HepG2 (cell line): ENCODE measurements around the gene EZH1. TPM values are rescaled to one million over a fixed set of nuclear protein-coding genes. Genes with fewer than 3 reads are reported as not detected.

Source experiments
- ATAC-seq: fragments of 200-7000 bp; cut with Tn5 transposase; 3 replicates; pipeline ENCODE4 v1.9.1; 2020; ENCODE audit warnings: mild to moderate bottlenecking, moderate library complexity
- BruUV-seq: library from RNA; stranded (reverse); fragments of 400-500 nt; replicated peaks from 2 replicates; lab custom pipeline; 2021; lab: Mats Ljungman, UMichigan
- CTCF ChIA-PET: fragments of 300-600 bp; formaldehyde crosslinking; extraction: SDS; loops from one replicate; lab custom pipeline; 2021; ENCODE audit warnings: low total read pairs, inconsistent platforms, low intra/inter-chr PET ratio; lab: Yijun Ruan, JAX
- POLR2A ChIA-PET: fragments of 350-600 bp; sonication (Branson Sonifier 250); formaldehyde crosslinking; loops from one replicate; lab custom pipeline; 2020; ENCODE audit warnings: antibody characterized with exemption, inconsistent platforms; lab: Yijun Ruan, JAX
- DNase-seq: peaks from one replicate; pipeline ENCODE4 v3.0.0-alpha.2; 2015; ENCODE audit warnings: low spot score
- FAIRE-seq: peaks from 3 replicates; lab custom pipeline; 2011; peaks lifted over from hg19 to GRCh38; lab: Jason Lieb, UNC
- H2AFZ ChIP-seq: one replicate; pipeline ENCODE4 v1.6.1; 2011; ENCODE audit warnings: low read length, inconsistent platforms
- H3K27ac ChIP-seq: fragments of 300-600 bp; 3 replicates; pipeline ENCODE4 v1.8.0; 2011; ENCODE audit warnings: mixed run types, mild to moderate bottlenecking, mixed read lengths, low read length, inconsistent platforms; ENCODE audit not compliant: insufficient read depth; ENCODE audit errors: extremely low read length
- H3K27me3 ChIP-seq, 2 experiments: fragments of 200-600 bp in 1 of 2; 2 replicates in 1 of 2; 3 replicates in 1 of 2; pipeline versions ENCODE4 v1.6.0 to v1.8.0; 2011; ENCODE audit warnings: low read length in 2 of 2, mild to moderate bottlenecking in 2 of 2, moderate library complexity in 2 of 2, inconsistent platforms in 1 of 2; ENCODE audit not compliant: insufficient read depth in 2 of 2, control insufficient read depth in 1 of 2
- H3K36me3 ChIP-seq, 2 experiments: fragments of 200-600 bp in 1 of 2; replicated peaks in 1 of 2; 2 replicates in 1 of 2; 3 replicates in 1 of 2; pipeline versions ENCODE4 v1.5.1 to v1.8.0; 2011; ENCODE audit warnings: low read length in 2 of 2, inconsistent platforms in 1 of 2; ENCODE audit not compliant: insufficient read depth in 2 of 2, control insufficient read depth in 1 of 2
- H3K4me1 ChIP-seq: 2 replicates; pipeline ENCODE4 v1.5.1; 2012; ENCODE audit warnings: low read length, inconsistent platforms; ENCODE audit not compliant: insufficient read depth
- H3K4me2 ChIP-seq: 2 replicates; pipeline ENCODE4 v1.6.0; 2011; ENCODE audit warnings: low read depth, low read length, inconsistent platforms
- H3K4me3 ChIP-seq, 3 experiments: fragments of 200-600 bp in 1 of 3; sonication (generic), shearing (Covaris generic) in 1 of 3; replicated peaks in 1 of 3; 2 replicates each; pipeline ENCODE4 v1.5.1; 2011 to 2016; ENCODE audit warnings: low read length in 3 of 3, inconsistent platforms in 2 of 3, low read depth in 2 of 3, mild to moderate bottlenecking in 2 of 3, control low read depth in 1 of 3, mixed read lengths in 1 of 3; ENCODE audit not compliant: insufficient read depth in 1 of 3
- H3K79me2 ChIP-seq: one replicate; pipeline ENCODE4 v1.6.1; 2011; ENCODE audit warnings: low read length, inconsistent platforms; ENCODE audit not compliant: insufficient read depth
- H3K9ac ChIP-seq: 2 replicates; pipeline ENCODE4 v1.6.0; 2011; ENCODE audit warnings: mild to moderate bottlenecking, low read depth, low read length, inconsistent platforms; ENCODE audit not compliant: insufficient read depth
- H3K9me3 ChIP-seq: 2 replicates; pipeline ENCODE4 v1.5.1; 2012; ENCODE audit warnings: mild to moderate bottlenecking, low read length
- H4K20me1 ChIP-seq: 2 replicates; pipeline ENCODE4 v1.6.0; 2011; ENCODE audit warnings: inconsistent platforms, mild to moderate bottlenecking, low read length, moderate library complexity; ENCODE audit not compliant: insufficient read depth
- ATAD3A ChIP-seq: sonication (generic); formaldehyde crosslinking; IDR thresholded peaks from 2 replicates; pipeline ENCODE4 v1.4.0; 2020; ENCODE audit warnings: missing genetic modification reagents
- CCAR2 ChIP-seq: fragments of 200-400 bp; formaldehyde crosslinking; optimal IDR thresholded peaks from 2 replicates; pipeline ENCODE3; 2018; ENCODE audit warnings: low read depth, mild to moderate bottlenecking, low read length, moderate library complexity
- IRF2 ChIP-seq: IDR thresholded peaks from 2 replicates; pipeline ENCODE4 v1.6.1; 2018; ENCODE audit warnings: missing genetic modification reagents, missing compliant biosample characterization
- LCORL ChIP-seq, 2 experiments: fragments of 450-650 bp in 1 of 2; sonication (generic) in 1 of 2; formaldehyde crosslinking in 1 of 2; IDR thresholded peaks; 2 replicates each; pipeline versions ENCODE4 v1.5.0 to v1.6.1; 2017 to 2020; ENCODE audit warnings: antibody characterized with exemption in 1 of 2, missing genetic modification reagents in 1 of 2
- NR1H2 ChIP-seq: sonication (generic); formaldehyde crosslinking; IDR thresholded peaks from 2 replicates; pipeline ENCODE4 v1.8.1; 2022; ENCODE audit warnings: low read depth, missing genetic modification reagents, borderline replicate concordance
- PITX1 ChIP-seq: sonication (generic); formaldehyde crosslinking; IDR thresholded peaks from 2 replicates; pipeline ENCODE4 v1.5.1; 2020; ENCODE audit warnings: mild to moderate bottlenecking, missing genetic modification reagents
- ZIK1 ChIP-seq: sonication (generic); formaldehyde crosslinking; IDR thresholded peaks from 2 replicates; pipeline ENCODE4 v1.5.0; 2020; ENCODE audit warnings: mild to moderate bottlenecking, low read depth, missing genetic modification reagents, borderline replicate concordance
- ZNF253 ChIP-seq: sonication (generic); formaldehyde crosslinking; IDR thresholded peaks from 2 replicates; pipeline ENCODE4 v1.8.0; 2022; ENCODE audit warnings: mild to moderate bottlenecking, missing genetic modification reagents, borderline replicate concordance
- ZNF451 ChIP-seq: sonication (generic); formaldehyde crosslinking; IDR thresholded peaks from 2 replicates; pipeline ENCODE4 v1.5.0; 2020; ENCODE audit warnings: mild to moderate bottlenecking, missing genetic modification reagents
- ZNF737 ChIP-seq: sonication (generic); formaldehyde crosslinking; IDR thresholded peaks from 2 replicates; pipeline ENCODE4 v1.5.0; 2020; ENCODE audit warnings: missing genetic modification reagents, mild to moderate bottlenecking, borderline replicate concordance
- WGBS: methylation state at CpG from one replicate; pipeline ENCODE4 v1.1.6; 2017; ENCODE audit warnings: low lambda C conversion rate; 5-methylcytosine and 5-hydroxymethylcytosine counted together
- in situ Hi-C: cut with HindIII; loops from 2 replicates; pipeline ENCODE4 v1.10.0; 2017; ENCODE audit warnings: low pct_unique_long_range_greater_than_20kb; ENCODE audit not compliant: extremely low pct_ligation_motif_present
- intact Hi-C: fragments of 100-400 bp; cut with micrococcal nuclease; formaldehyde crosslinking; loops from one replicate; pipeline ENCODE4 v1.10.0; 2022; ENCODE audit not compliant: unreplicated experiment
- polyA plus RNA-seq, 8 experiments: library from polyadenylated mRNA; depleted of rRNA in 3 of 8; stranded (reverse) in 7 of 8; unstranded in 1 of 8; fragments of >200 nt; fragmentation: Illumina TruSeq in 4 of 8; extraction: Trizol in 4 of 8; gene quantifications; 2 replicates each; pipeline versions ENCODE4 v1.2.1 to v1.2.3, GENCODE V29; 2011 to 2016; ENCODE audit warnings: low read depth in 4 of 8, missing spikeins in 1 of 8, mixed read lengths in 1 of 8; ENCODE audit not compliant: insufficient read depth in 1 of 8
- total RNA-seq, 5 experiments: library from RNA; depleted of rRNA; stranded (reverse); fragments of >200 nt; fragmentation: Illumina TruSeq; extraction: Trizol; gene quantifications; 2 replicates each; pipeline ENCODE4 v1.2.3, GENCODE V29; 2016; ENCODE audit warnings: low read depth in 1 of 5
- TF ChIP-seq, protein P1 (sequence below): sonication (generic); formaldehyde crosslinking; IDR thresholded peaks from 2 replicates; pipeline ENCODE4 v1.4.0; 2020; ENCODE audit warnings: missing genetic modification reagents, borderline replicate concordance
- TF ChIP-seq, protein P2 (sequence below): sonication (generic); formaldehyde crosslinking; IDR thresholded peaks from 2 replicates; pipeline ENCODE4 v1.5.0; 2020; ENCODE audit warnings: missing genetic modification reagents
- TF ChIP-seq, protein P3 (sequence below): sonication (generic); formaldehyde crosslinking; IDR thresholded peaks from 2 replicates; pipeline ENCODE4 v1.4.0; 2020; ENCODE audit warnings: mild to moderate bottlenecking, missing genetic modification reagents
- TF ChIP-seq, protein P4 (sequence below): sonication (generic); formaldehyde crosslinking; IDR thresholded peaks from 2 replicates; pipeline ENCODE4 v1.9.0; 2021; ENCODE audit warnings: missing genetic modification reagents, borderline replicate concordance
- TF ChIP-seq, protein P5 (sequence below): sonication (generic); formaldehyde crosslinking; IDR thresholded peaks from 2 replicates; pipeline ENCODE4 v1.5.1; 2020; ENCODE audit warnings: missing genetic modification reagents, mild to moderate bottlenecking, borderline replicate concordance

The EZH1 gene
- total and polyA plus RNA-seq, 2 of the 13 experiments (the other 11 are each of a cell fraction or from before 2014, with no cell fraction given) = 11.6 to 24.0 TPM

DNA sequence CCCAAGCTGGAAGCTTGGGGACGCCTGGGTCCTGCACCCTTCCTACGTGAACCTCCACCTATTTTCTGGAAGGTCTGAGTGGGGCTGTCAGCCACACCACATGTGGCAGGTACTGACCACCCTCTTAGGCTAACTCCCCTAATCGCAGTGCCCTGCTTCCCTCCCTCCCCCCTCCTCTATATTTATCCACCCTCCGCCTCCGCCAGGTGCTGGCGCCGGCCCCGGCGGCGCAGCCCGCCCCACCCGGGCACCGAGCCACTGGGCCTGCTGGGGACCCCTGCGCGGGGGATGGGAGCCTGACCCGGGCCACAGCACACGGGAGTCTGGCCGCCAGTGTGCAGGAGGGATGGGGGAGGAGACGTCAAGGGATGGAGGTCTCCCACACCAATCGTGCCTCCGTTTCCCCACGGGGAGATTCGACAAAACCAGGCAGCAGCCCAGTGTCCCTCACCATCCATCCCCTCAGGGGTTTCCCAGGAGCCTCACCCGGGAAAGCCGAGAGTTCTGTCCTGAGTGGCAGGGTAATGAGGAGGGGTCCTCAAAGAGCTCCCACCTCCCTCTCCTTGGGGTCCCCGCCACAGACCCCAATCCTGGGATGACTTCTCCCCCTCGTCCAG lies 69.4 kb downstream of the EZH1 start:
- H4K20me1 ChIP-seq = no peaks in the 10 kb centered on the region; the same call in 1 of the 2 replicates
- peaks cover 22% of the 10 kb centered on the region for H3K79me2 ChIP-seq
- intact Hi-C loops (no loop called here), in situ Hi-C loops (no loop called here)
- H3K27me3 ChIP-seq = no peaks in the 10 kb centered on the region
- 4% methylated on average over 18 of the region's 27 CpGs for WGBS
- ATAC-seq (no peak), FAIRE-seq (no peak), DNase-seq (no peak)
- H3K9me3 ChIP-seq = no peaks in the 10 kb centered on the region
- peak overlapping the region; percentile 69 to 99 (median 83) for H3K4me3 ChIP-seq
- H3K4me1 ChIP-seq = peaks cover 33% of the 10 kb centered on the region
- peak overlapping the region; percentile 82 for H3K9ac ChIP-seq
- H3K27ac ChIP-seq = no peak overlapping the region
- peaks cover 7 to 34% of the 10 kb centered on the region in 2 experiments for H3K36me3 ChIP-seq
- POLR2A ChIA-PET = interaction anchor here (0.8 to 6.3 kb wide), 10 partner anchors 12 to 693 kb away, joined by 3 to 65 read pairs (median 6); partner anchors contain the start of genes COASY, NAGLU, PSMC3IP and RETREG3
- no peak overlapping the region for H2AFZ ChIP-seq
- H3K4me2 ChIP-seq = peak overlapping the region; percentile 99
- BruUV-seq = no TSS peak
- CTCF ChIA-PET = no interaction called here
- TF ChIP-seq, protein P1, sequence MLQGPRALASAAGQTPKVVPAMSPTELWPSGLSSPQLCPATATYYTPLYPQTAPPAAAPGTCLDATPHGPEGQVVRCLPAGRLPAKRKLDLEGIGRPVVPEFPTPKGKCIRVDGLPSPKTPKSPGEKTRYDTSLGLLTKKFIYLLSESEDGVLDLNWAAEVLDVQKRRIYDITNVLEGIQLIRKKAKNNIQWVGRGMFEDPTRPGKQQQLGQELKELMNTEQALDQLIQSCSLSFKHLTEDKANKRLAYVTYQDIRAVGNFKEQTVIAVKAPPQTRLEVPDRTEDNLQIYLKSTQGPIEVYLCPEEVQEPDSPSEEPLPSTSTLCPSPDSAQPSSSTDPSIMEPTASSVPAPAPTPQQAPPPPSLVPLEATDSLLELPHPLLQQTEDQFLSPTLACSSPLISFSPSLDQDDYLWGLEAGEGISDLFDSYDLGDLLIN (CRISPR knock-in tag) = 0 out of 2 replicates have a peak, but pooled peaks have one; percentile 3
- TF ChIP-seq, protein P2, sequence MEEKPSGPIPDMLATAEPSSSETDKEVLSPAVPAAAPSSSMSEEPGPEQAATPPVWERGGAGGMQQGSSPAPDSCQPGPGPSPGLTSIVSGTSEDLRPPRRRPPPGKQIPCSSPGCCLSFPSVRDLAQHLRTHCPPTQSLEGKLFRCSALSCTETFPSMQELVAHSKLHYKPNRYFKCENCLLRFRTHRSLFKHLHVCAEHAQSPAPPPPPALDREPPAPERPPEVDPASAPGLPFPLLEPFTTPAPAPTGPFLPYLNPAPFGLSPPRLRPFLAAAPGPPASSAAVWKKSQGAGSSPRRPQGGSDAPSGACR (CRISPR knock-in tag) = 0 out of 2 replicates have a peak, but pooled peaks have one; percentile 32
- no peak for TF ChIP-seq LCORL (IDR thresholded peaks at IDR 0.05)
- 0 out of 2 replicates have a peak, but pooled peaks have one; percentile 17 for TF ChIP-seq LCORL (CRISPR knock-in tag; IDR thresholded peaks at IDR 0.05)
- TF ChIP-seq ATAD3A = 0 out of 2 replicates have a peak, but pooled peaks have one; percentile 30
- no peak for TF ChIP-seq ZNF253
- TF ChIP-seq ZNF451 (CRISPR knock-in tag) = 0 out of 2 replicates have a peak, but pooled peaks have one; percentile 15
- no peak for TF ChIP-seq ZIK1 (CRISPR knock-in tag)
- TF ChIP-seq NR1H2 (CRISPR knock-in tag) = 0 out of 2 replicates have a peak, but pooled peaks have one; percentile 5
- TF ChIP-seq PITX1 = no peak
- no peak for TF ChIP-seq CCAR2
- TF ChIP-seq, protein P3, sequence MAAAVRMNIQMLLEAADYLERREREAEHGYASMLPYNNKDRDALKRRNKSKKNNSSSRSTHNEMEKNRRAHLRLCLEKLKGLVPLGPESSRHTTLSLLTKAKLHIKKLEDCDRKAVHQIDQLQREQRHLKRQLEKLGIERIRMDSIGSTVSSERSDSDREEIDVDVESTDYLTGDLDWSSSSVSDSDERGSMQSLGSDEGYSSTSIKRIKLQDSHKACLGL (CRISPR knock-in tag) = no peak
- no peak for TF ChIP-seq ZNF737
- TF ChIP-seq, protein P4, sequence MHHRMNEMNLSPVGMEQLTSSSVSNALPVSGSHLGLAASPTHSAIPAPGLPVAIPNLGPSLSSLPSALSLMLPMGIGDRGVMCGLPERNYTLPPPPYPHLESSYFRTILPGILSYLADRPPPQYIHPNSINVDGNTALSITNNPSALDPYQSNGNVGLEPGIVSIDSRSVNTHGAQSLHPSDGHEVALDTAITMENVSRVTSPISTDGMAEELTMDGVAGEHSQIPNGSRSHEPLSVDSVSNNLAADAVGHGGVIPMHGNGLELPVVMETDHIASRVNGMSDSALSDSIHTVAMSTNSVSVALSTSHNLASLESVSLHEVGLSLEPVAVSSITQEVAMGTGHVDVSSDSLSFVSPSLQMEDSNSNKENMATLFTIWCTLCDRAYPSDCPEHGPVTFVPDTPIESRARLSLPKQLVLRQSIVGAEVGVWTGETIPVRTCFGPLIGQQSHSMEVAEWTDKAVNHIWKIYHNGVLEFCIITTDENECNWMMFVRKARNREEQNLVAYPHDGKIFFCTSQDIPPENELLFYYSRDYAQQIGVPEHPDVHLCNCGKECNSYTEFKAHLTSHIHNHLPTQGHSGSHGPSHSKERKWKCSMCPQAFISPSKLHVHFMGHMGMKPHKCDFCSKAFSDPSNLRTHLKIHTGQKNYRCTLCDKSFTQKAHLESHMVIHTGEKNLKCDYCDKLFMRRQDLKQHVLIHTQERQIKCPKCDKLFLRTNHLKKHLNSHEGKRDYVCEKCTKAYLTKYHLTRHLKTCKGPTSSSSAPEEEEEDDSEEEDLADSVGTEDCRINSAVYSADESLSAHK = no peak
- no peak for TF ChIP-seq IRF2 (CRISPR knock-in tag)
- TF ChIP-seq, protein P5, sequence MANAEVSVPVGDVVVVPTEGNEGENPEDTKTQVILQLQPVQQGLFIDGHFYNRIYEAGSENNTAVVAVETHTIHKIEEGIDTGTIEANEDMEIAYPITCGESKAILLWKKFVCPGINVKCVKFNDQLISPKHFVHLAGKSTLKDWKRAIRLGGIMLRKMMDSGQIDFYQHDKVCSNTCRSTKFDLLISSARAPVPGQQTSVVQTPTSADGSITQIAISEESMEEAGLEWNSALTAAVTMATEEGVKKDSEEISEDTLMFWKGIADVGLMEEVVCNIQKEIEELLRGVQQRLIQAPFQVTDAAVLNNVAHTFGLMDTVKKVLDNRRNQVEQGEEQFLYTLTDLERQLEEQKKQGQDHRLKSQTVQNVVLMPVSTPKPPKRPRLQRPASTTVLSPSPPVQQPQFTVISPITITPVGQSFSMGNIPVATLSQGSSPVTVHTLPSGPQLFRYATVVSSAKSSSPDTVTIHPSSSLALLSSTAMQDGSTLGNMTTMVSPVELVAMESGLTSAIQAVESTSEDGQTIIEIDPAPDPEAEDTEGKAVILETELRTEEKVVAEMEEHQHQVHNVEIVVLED (CRISPR knock-in tag) = 0 out of 2 replicates have a peak, but pooled peaks have one; percentile 2
